MM.1S (cell line): Measurements from ENCODE around the gene DLD.

Source experiments
- DNase-seq: peaks from one replicate; pipeline ENCODE4 v3.0.0-alpha.2; 2015
- H2AFZ ChIP-seq: fragments of 300-600 bp; sonication (generic); 2 replicates; pipeline ENCODE4 v1.6.0; 2016; ENCODE audit warnings: antibody characterized with exemption, low read length
- H3F3A ChIP-seq: fragments of 300-600 bp; sonication (generic); 2 replicates; pipeline ENCODE4 v1.6.1; 2016; ENCODE audit warnings: mild to moderate bottlenecking, antibody characterized with exemption, low read length, moderate library complexity, mixed read lengths; ENCODE audit not compliant: insufficient read depth
- H3K27ac ChIP-seq: fragments of 300-600 bp; sonication (generic); 2 replicates; pipeline ENCODE4 v1.5.1; 2016; ENCODE audit warnings: mild to moderate bottlenecking, low read length
- H3K27me3 ChIP-seq: fragments of 300-600 bp; sonication (generic); replicated peaks from 2 replicates; pipeline ENCODE4 v1.6.0; 2016; ENCODE audit warnings: low read length; ENCODE audit not compliant: insufficient read depth
- H3K36me3 ChIP-seq: fragments of 300-600 bp; sonication (generic); replicated peaks from 2 replicates; pipeline ENCODE4 v1.6.1; 2016; ENCODE audit warnings: mild to moderate bottlenecking, low read length, mixed read lengths; ENCODE audit not compliant: insufficient read depth
- H3K4me1 ChIP-seq: fragments of 300-600 bp; sonication (generic); 2 replicates; pipeline ENCODE4 v1.6.1; 2016; ENCODE audit warnings: low read length, mixed read lengths
- H3K4me2 ChIP-seq: fragments of 300-600 bp; sonication (generic); 2 replicates; pipeline ENCODE4 v1.6.0; 2016; ENCODE audit warnings: low read depth, low read length
- H3K4me3 ChIP-seq: fragments of 300-600 bp; sonication (generic); 2 replicates; pipeline ENCODE4 v1.5.1; 2016; ENCODE audit warnings: low read length, mixed read lengths
- H3K79me2 ChIP-seq: fragments of 300-600 bp; sonication (generic); 2 replicates; pipeline ENCODE4 v1.6.1; 2016; ENCODE audit warnings: mixed run types, low read length, mixed read lengths
- H3K9ac ChIP-seq: fragments of 300-600 bp; sonication (generic); 2 replicates; pipeline ENCODE4 v1.6.1; 2016; ENCODE audit warnings: low read length, mixed read lengths
- H3K9me2 ChIP-seq: fragments of 300-600 bp; sonication (generic); replicated peaks from 2 replicates; pipeline ENCODE4 v1.6.1; 2016; ENCODE audit warnings: mild to moderate bottlenecking, low read length, mixed read lengths; ENCODE audit not compliant: insufficient read depth
- H3K9me3 ChIP-seq: fragments of 300-600 bp; sonication (generic); replicated peaks from 2 replicates; pipeline ENCODE4 v1.6.1; 2016; ENCODE audit warnings: mild to moderate bottlenecking, low read length, mixed read lengths; ENCODE audit not compliant: insufficient read depth
- H4K20me1 ChIP-seq: fragments of 300-600 bp; sonication (generic); 2 replicates; pipeline ENCODE4 v1.6.1; 2016; ENCODE audit warnings: mild to moderate bottlenecking, low read length, moderate library complexity, mixed read lengths; ENCODE audit not compliant: insufficient read depth
- CTCF ChIP-seq: fragments of 300-600 bp; sonication (generic); IDR thresholded peaks from 2 replicates; pipeline ENCODE4 v1.5.1; 2016; ENCODE audit warnings: antibody characterized with exemption, low read length, mixed read lengths
- EZH2 ChIP-seq: fragments of 300-600 bp; sonication (generic); optimal IDR thresholded peaks from 2 replicates; pipeline ENCODE3; 2017; ENCODE audit warnings: low read depth, mild to moderate bottlenecking, antibody characterized with exemption, low read length, mixed read lengths
- EZH2phosphoT487 ChIP-seq: fragments of 300-600 bp; sonication (generic); IDR thresholded peaks from 2 replicates; pipeline ENCODE4 v1.6.1; 2018; ENCODE audit warnings: antibody characterized with exemption, low read length

DLD gene

GRCh38 chr7:107932805-107933204, 41.8 kb downstream of the DLD start:
- Histone ChIP-seq H3F3A (no peaks in the 10 kb centered on the region), H3K9ac (no peak overlapping the region), H3K79me2 (no peaks in the 10 kb centered on the region), H3K4me1 (no peaks in the 10 kb centered on the region), H3K27me3 (no peaks in the 10 kb centered on the region), H3K4me2 (no peak overlapping the region), H3K27ac (no peak overlapping the region), H4K20me1 (no peaks in the 10 kb centered on the region), H2AFZ (no peak overlapping the region), H3K9me3 (no peaks in the 10 kb centered on the region), H3K36me3 (no peaks in the 10 kb centered on the region), H3K9me2 (no peaks in the 10 kb centered on the region), H3K4me3 (no peak overlapping the region)
- DNase-seq, result no peak
- TF ChIP-seq CTCF (no peak), EZH2phosphoT487 (no peak), EZH2 (no peak)

- no peak overlapping the region for H3K4me3 ChIP-seq
- no peaks in the 10 kb centered on the region for H3K36me3 ChIP-seq
These were observed 42.5 kb downstream of the DLD start for GRCh38 chr7:107933386-107934013.

GRCh38 chr7:107934991-107935770, 44.2 kb downstream of the DLD start:
- Histone ChIP-seq H3K4me1 (no peaks in the 10 kb centered on the region), H3K27me3 (no peaks in the 10 kb centered on the region), H4K20me1 (no peaks in the 10 kb centered on the region), H3K9ac (no peak overlapping the region), H3K9me3 (no peaks in the 10 kb centered on the region), H3K9me2 (no peaks in the 10 kb centered on the region), H3K4me2 (no peak overlapping the region), H2AFZ (no peak overlapping the region), H3K4me3 (no peak overlapping the region), H3K27ac (no peak overlapping the region), H3K79me2 (no peaks in the 10 kb centered on the region), H3F3A (no peaks in the 10 kb centered on the region), H3K36me3 (no peaks in the 10 kb centered on the region)
- TF ChIP-seq EZH2, result no peak
- no peak for TF ChIP-seq CTCF
- no peak for TF ChIP-seq EZH2phosphoT487
- no peak for DNase-seq

More at GRCh38 chr7:107933386-107934013, 42.5 kb downstream of the DLD start:
- H3K9me2 ChIP-seq, result no peaks in the 10 kb centered on the region
- no peaks in the 10 kb centered on the region for H3K79me2 ChIP-seq
- no peak overlapping the region for H3K4me2 ChIP-seq
- H3F3A ChIP-seq, result no peaks in the 10 kb centered on the region
- TF ChIP-seq CTCF, result no peak
- TF ChIP-seq EZH2, result no peak
- H3K4me1 ChIP-seq, result no peaks in the 10 kb centered on the region
- no peak overlapping the region for H3K27ac ChIP-seq
- no peaks in the 10 kb centered on the region for H3K9me3 ChIP-seq
- no peak overlapping the region for H3K9ac ChIP-seq
- no peaks in the 10 kb centered on the region for H3K27me3 ChIP-seq
- DNase-seq, result no peak
- H4K20me1 ChIP-seq, result no peaks in the 10 kb centered on the region
- H2AFZ ChIP-seq, result no peak overlapping the region
